Ishikawa (cell line): Measurements from ENCODE around the gene AXIN2.

Experiments used
- CEBPB ChIP-seq: IDR thresholded peaks from 2 replicates; pipeline ENCODE4 v1.6.1; 2012
- EP300 ChIP-seq: IDR thresholded peaks from 2 replicates; pipeline ENCODE4 v1.6.1; 2012; ENCODE audit warnings: borderline replicate concordance
- FOXM1 ChIP-seq: IDR thresholded peaks from 2 replicates; pipeline ENCODE4 v1.6.1; 2012; ENCODE audit warnings: low read depth, borderline replicate concordance
- RAD21 ChIP-seq: IDR thresholded peaks from 2 replicates; pipeline ENCODE4 v1.6.1; 2012; ENCODE audit warnings: low read depth
- ZBTB7A ChIP-seq: IDR thresholded peaks from 2 replicates; pipeline ENCODE4 v1.6.1; 2012; ENCODE audit warnings: low read depth
- TF ChIP-seq, protein P1 (sequence below): IDR thresholded peaks from 2 replicates; pipeline ENCODE4 v1.6.1; 2012
- TF ChIP-seq, protein P2 (sequence below): IDR thresholded peaks from 2 replicates; pipeline ENCODE4 v1.6.1; 2012; ENCODE audit warnings: low read depth, mild to moderate bottlenecking

DNA sequence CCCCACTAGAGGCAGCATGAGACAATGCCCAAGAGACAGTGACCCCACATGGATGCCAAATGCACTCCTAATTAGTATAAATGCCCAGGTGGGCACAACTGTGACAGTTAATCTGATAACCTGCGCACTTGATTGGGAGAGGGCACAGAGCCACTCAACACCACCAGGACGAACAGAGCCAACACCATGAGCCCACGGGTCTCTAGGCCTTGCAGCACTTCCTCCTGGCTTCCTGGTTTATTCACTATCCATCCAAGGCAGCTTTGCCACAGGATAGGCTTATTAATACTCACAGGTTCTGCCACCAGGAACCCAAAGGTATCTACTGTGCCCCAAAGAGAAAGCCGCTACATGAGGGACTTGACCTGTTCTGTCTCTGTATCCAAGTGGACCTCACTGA lies 14.9 kb downstream of the AXIN2 start:
- TF ChIP-seq RAD21 = no peak
- TF ChIP-seq, protein P1, sequence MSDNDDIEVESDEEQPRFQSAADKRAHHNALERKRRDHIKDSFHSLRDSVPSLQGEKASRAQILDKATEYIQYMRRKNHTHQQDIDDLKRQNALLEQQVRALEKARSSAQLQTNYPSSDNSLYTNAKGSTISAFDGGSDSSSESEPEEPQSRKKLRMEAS = no peak
- TF ChIP-seq, protein P2, sequence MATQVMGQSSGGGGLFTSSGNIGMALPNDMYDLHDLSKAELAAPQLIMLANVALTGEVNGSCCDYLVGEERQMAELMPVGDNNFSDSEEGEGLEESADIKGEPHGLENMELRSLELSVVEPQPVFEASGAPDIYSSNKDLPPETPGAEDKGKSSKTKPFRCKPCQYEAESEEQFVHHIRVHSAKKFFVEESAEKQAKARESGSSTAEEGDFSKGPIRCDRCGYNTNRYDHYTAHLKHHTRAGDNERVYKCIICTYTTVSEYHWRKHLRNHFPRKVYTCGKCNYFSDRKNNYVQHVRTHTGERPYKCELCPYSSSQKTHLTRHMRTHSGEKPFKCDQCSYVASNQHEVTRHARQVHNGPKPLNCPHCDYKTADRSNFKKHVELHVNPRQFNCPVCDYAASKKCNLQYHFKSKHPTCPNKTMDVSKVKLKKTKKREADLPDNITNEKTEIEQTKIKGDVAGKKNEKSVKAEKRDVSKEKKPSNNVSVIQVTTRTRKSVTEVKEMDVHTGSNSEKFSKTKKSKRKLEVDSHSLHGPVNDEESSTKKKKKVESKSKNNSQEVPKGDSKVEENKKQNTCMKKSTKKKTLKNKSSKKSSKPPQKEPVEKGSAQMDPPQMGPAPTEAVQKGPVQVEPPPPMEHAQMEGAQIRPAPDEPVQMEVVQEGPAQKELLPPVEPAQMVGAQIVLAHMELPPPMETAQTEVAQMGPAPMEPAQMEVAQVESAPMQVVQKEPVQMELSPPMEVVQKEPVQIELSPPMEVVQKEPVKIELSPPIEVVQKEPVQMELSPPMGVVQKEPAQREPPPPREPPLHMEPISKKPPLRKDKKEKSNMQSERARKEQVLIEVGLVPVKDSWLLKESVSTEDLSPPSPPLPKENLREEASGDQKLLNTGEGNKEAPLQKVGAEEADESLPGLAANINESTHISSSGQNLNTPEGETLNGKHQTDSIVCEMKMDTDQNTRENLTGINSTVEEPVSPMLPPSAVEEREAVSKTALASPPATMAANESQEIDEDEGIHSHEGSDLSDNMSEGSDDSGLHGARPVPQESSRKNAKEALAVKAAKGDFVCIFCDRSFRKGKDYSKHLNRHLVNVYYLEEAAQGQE = no peak
- no peak for TF ChIP-seq ZBTB7A
- TF ChIP-seq CEBPB = no peak
- no peak for TF ChIP-seq FOXM1
- no peak for TF ChIP-seq EP300
